ENCODE data around the gene TRIM69.

- TF ChIP-seq POLR2AphosphoS5 (IDR thresholded peaks at IDR 0.05; ENCODE audit: low read depth) (no peak), CTCF (IDR thresholded peaks at IDR 0.05; ENCODE audit: insufficient read depth, low read length) (no peak), REST (IDR thresholded peaks at IDR 0.05; ENCODE audit: insufficient replicate concordance, low read depth) (no peak), SPI1 (IDR thresholded peaks at IDR 0.05; ENCODE audit: borderline replicate concordance, low read depth) (no peak)
Observed at GRCh38 chr15:44812029-44812517, 75.7 kb downstream of the TRIM69 start.
